Anterior cingulate cortex (tissue), 58 donors: ENCODE measurements around the gene EPS8L3.
"Not testable (repeated sequence)": the region's sequence is repeated elsewhere in the genome, so short reads cannot be mapped to it uniquely, and the experiment has no call there.

ENCODE experiments used
- DNase-seq, 58 donors: peaks; one replicate each; lab custom pipeline; 2025; lab: John Stamatoyannopoulos, UW

Gene EPS8L3

GRCh38 chr1:109766991-109767636 is 3.4 kb upstream of the EPS8L3 start:
- peak in 8 of 58 donors; percentile 10 to 58 (median 26) for DNase-seq

GRCh38 chr1:109765896-109766615 is 2.3 kb upstream of the EPS8L3 start:
- no peak for DNase-seq

GRCh38 chr1:109765483-109765815 is 1.7 kb upstream of the EPS8L3 start:
- DNase-seq = no peak

- DNase-seq = no peak
Measured at GRCh38 chr1:109764561-109765482, 1.1 kb upstream of the EPS8L3 start.

GRCh38 chr1:109762821-109763645 is 690 bp downstream of the EPS8L3 start:
- no peak for DNase-seq

GRCh38 chr1:109762039-109762585 is 1.6 kb downstream of the EPS8L3 start:
- DNase-seq = no peak

- peak in 3 of 58 donors; percentile 14 to 30 (median 21) for DNase-seq
Measured at GRCh38 chr1:109761227-109762038, 2.3 kb downstream of the EPS8L3 start.

GRCh38 chr1:109760581-109761226 is 3.0 kb downstream of the EPS8L3 start:
- no peak for DNase-seq

- DNase-seq = no peak
Measured at GRCh38 chr1:109759513-109760334, 4.0 kb downstream of the EPS8L3 start.

GRCh38 chr1:109757936-109758786 is 5.6 kb downstream of the EPS8L3 start:
- DNase-seq = no peak

- no peak for DNase-seq
Measured at GRCh38 chr1:109756848-109757521, 6.7 kb downstream of the EPS8L3 start.

GRCh38 chr1:109756325-109756724 is 7.4 kb downstream of the EPS8L3 start:
- DNase-seq = not testable (repeated sequence)

GRCh38 chr1:109754738-109755137 is 9.0 kb downstream of the EPS8L3 start:
- DNase-seq = no peak

GRCh38 chr1:109751531-109752260 is 12.0 kb downstream of the EPS8L3 start:
- DNase-seq = no peak

GRCh38 chr1:109750920-109751319 is 12.8 kb downstream of the EPS8L3 start:
- no peak for DNase-seq
